H9 (cell line): ENCODE results near the gene GNAS-AS1. TPM values are rescaled to one million over a fixed set of nuclear protein-coding genes. Genes with fewer than 3 reads are reported as not detected.

ENCODE experiments used
- DNase-seq: peaks from one replicate; pipeline ENCODE4 v3.0.0-alpha.2; 2017
- H2AFZ ChIP-seq: one replicate; pipeline ENCODE4 v1.6.1; 2013; ENCODE audit warnings: mild to moderate bottlenecking, low read length, control low read depth, moderate library complexity
- H2AK5ac ChIP-seq: 2 replicates; pipeline ENCODE4 v1.6.1; 2013; ENCODE audit warnings: low read length, control low read depth, mixed read lengths; ENCODE audit not compliant: insufficient read length
- H2BK120ac ChIP-seq: one replicate; pipeline ENCODE4 v1.6.1; 2013; ENCODE audit warnings: low read depth, mild to moderate bottlenecking, low read length, control low read depth, inconsistent platforms; ENCODE audit not compliant: poor library complexity, severe bottlenecking
- H2BK12ac ChIP-seq: 2 replicates; pipeline ENCODE4 v1.6.1; 2013; ENCODE audit warnings: low read length, control low read depth, mixed read lengths, low read depth; ENCODE audit not compliant: insufficient read length
- H2BK15ac ChIP-seq: 2 replicates; pipeline ENCODE4 v1.6.1; 2013; ENCODE audit warnings: low read depth, low read length, control low read depth
- H2BK20ac ChIP-seq: one replicate; pipeline ENCODE4 v1.6.1; 2013; ENCODE audit warnings: low read depth, mild to moderate bottlenecking, low read length, control low read depth, inconsistent platforms; ENCODE audit not compliant: poor library complexity, severe bottlenecking
- H2BK5ac ChIP-seq: 2 replicates; pipeline ENCODE4 v1.6.1; 2013; ENCODE audit warnings: low read length, control low read depth, mixed read lengths; ENCODE audit not compliant: insufficient read length
- H3K14ac ChIP-seq: 2 replicates; pipeline ENCODE4 v1.6.1; 2013; ENCODE audit warnings: low read length, control low read depth; ENCODE audit not compliant: insufficient read depth
- H3K18ac ChIP-seq: 2 replicates; pipeline ENCODE4 v1.6.1; 2013; ENCODE audit warnings: low read depth, mild to moderate bottlenecking, mixed read lengths, low read length, control low read depth; ENCODE audit not compliant: insufficient read length
- H3K23ac ChIP-seq: 2 replicates; pipeline ENCODE4 v1.6.1; 2013; ENCODE audit warnings: low read length, control low read depth, mixed read lengths, low read depth; ENCODE audit not compliant: insufficient read length
- H3K23me2 ChIP-seq: 2 replicates; pipeline ENCODE4 v1.6.1; 2013; ENCODE audit warnings: low read depth, mild to moderate bottlenecking, mixed read lengths, low read length, control low read depth; ENCODE audit not compliant: insufficient read length, poor library complexity, severe bottlenecking
- H3K27ac ChIP-seq: 2 replicates; pipeline ENCODE4 v1.5.1; 2013; ENCODE audit warnings: low read length, control low read depth, mixed read lengths, low read depth; ENCODE audit not compliant: insufficient read length
- H3K27me3 ChIP-seq: 2 replicates; pipeline ENCODE4 v1.6.1; 2013; ENCODE audit warnings: low read length, control low read depth, inconsistent platforms; ENCODE audit not compliant: insufficient read depth
- H3K4ac ChIP-seq: 2 replicates; pipeline ENCODE4 v1.6.1; 2013; ENCODE audit warnings: low read depth, mild to moderate bottlenecking, control low read depth, inconsistent platforms, low read length, moderate library complexity
- H3K4me1 ChIP-seq: 2 replicates; pipeline ENCODE4 v1.6.1; 2013; ENCODE audit warnings: low read length, control low read depth, inconsistent platforms; ENCODE audit not compliant: insufficient read depth
- H3K4me2 ChIP-seq: 2 replicates; pipeline ENCODE4 v1.6.1; 2013; ENCODE audit warnings: low read length, control low read depth, mixed read lengths; ENCODE audit not compliant: insufficient read length, insufficient read depth
- H3K56ac ChIP-seq: 2 replicates; pipeline ENCODE4 v1.6.1; 2013; ENCODE audit warnings: low read depth, mild to moderate bottlenecking, mixed read lengths, low read length, control low read depth; ENCODE audit not compliant: insufficient read length
- H3K79me1 ChIP-seq: 2 replicates; pipeline ENCODE4 v1.6.1; 2013; ENCODE audit warnings: low read depth, mild to moderate bottlenecking, moderate library complexity, low read length, control low read depth, inconsistent platforms; ENCODE audit not compliant: insufficient read depth, poor library complexity, severe bottlenecking
- H3K79me2 ChIP-seq: 2 replicates; pipeline ENCODE4 v1.6.1; 2013; ENCODE audit warnings: low read length, control low read depth, inconsistent platforms; ENCODE audit not compliant: insufficient read depth
- H3K9ac ChIP-seq: 2 replicates; pipeline ENCODE4 v1.6.1; 2013; ENCODE audit warnings: low read length, control low read depth, mixed read lengths; ENCODE audit not compliant: insufficient read length; ENCODE audit errors: extremely low read depth
- H3K9me3 ChIP-seq: one replicate; pipeline ENCODE4 v1.6.1; 2013; ENCODE audit warnings: low read depth, low read length, inconsistent platforms; ENCODE audit not compliant: control insufficient read depth
- H3T11ph ChIP-seq: one replicate; pipeline ENCODE4 v1.6.1; 2013; ENCODE audit warnings: mild to moderate bottlenecking, low read length, control low read depth, inconsistent platforms
- H4K20me1 ChIP-seq: one replicate; pipeline ENCODE4 v1.6.1; 2013; ENCODE audit not compliant: control insufficient read depth, insufficient read length, insufficient read depth
- H4K5ac ChIP-seq: 2 replicates; pipeline ENCODE4 v1.6.1; 2013; ENCODE audit warnings: low read depth, mild to moderate bottlenecking, mixed read lengths, low read length, control low read depth; ENCODE audit not compliant: insufficient read length
- H4K8ac ChIP-seq: replicated peaks from 2 replicates; pipeline ENCODE4 v1.6.1; 2013; ENCODE audit warnings: low read length, control low read depth, mixed read lengths, low read depth; ENCODE audit not compliant: insufficient read length
- H4K91ac ChIP-seq: 2 replicates; pipeline ENCODE4 v1.6.1; 2013; ENCODE audit warnings: low read depth, mild to moderate bottlenecking, moderate library complexity, mixed read lengths, low read length, control low read depth; ENCODE audit not compliant: insufficient read length
- H3K27ac Mint-ChIP-seq, 3 experiments: 2 replicates in 2 of 3; 3 replicates in 1 of 3; pipeline ENCODE4 v1.8.0; 2020 to 2021; ENCODE audit warnings: mixed read lengths in 3 of 3, mild to moderate bottlenecking in 1 of 3, moderate library complexity in 1 of 3
- H3K27me3 Mint-ChIP-seq: 2 replicates; pipeline ENCODE4 v1.8.0; 2021; ENCODE audit warnings: low read depth, mild to moderate bottlenecking, moderate library complexity, mixed read lengths
- H3K36me3 Mint-ChIP-seq, 3 experiments: 2 replicates in 2 of 3; 3 replicates in 1 of 3; pipeline ENCODE4 v1.8.0; 2020 to 2021; ENCODE audit warnings: low read depth in 3 of 3, mixed read lengths in 3 of 3; ENCODE audit not compliant: insufficient read depth in 1 of 3
- H3K4me1 Mint-ChIP-seq, 2 experiments: 2 replicates each; pipeline ENCODE4 v1.8.0; 2020; ENCODE audit warnings: mixed read lengths in 2 of 2
- H3K4me3 Mint-ChIP-seq, 2 experiments: 2 replicates in 1 of 2; 3 replicates in 1 of 2; pipeline ENCODE4 v1.8.0; 2020 to 2021; ENCODE audit warnings: mild to moderate bottlenecking in 2 of 2, mixed read lengths in 2 of 2, moderate library complexity in 1 of 2
- H3K9me3 Mint-ChIP-seq, 2 experiments: 2 replicates in 1 of 2; 3 replicates in 1 of 2; pipeline ENCODE4 v1.8.0; 2020; ENCODE audit warnings: mild to moderate bottlenecking in 2 of 2, mixed read lengths in 2 of 2, moderate library complexity in 1 of 2
- CTCF ChIP-seq: fragments of 200-600 bp; sonication (generic); conservative IDR thresholded peaks from 3 replicates; pipeline ENCODE4 v1.8.0; 2021; ENCODE audit warnings: antibody characterized with exemption, mild to moderate bottlenecking
- WGBS: extraction: QIAGEN DNeasy Blood & Tissue Kit; methylation state at CpG from one replicate; pipeline ENCODE4 v1.1.7; 2013; ENCODE audit warnings: missing lambda C conversion rate, low lambda C conversion rate, mixed read lengths; ENCODE audit not compliant: insufficient read length; ENCODE audit errors: extremely low coverage; 5-methylcytosine and 5-hydroxymethylcytosine counted together
- total RNA-seq: library from RNA; stranded (reverse); gene quantifications from 2 replicates; pipeline ENCODE4 v1.2.1, GENCODE V29; 2021

GNAS-AS1 gene
- total RNA-seq, 1 experiment from 2014 or later: 11.3 TPM

GRCh38 chr20:58896820-58897219 is 46.1 kb upstream of the GNAS-AS1 start:
- Histone ChIP-seq H3K4ac (no peak overlapping the region), H3K23me2 (no peaks in the 10 kb centered on the region), H3K4me2 (no peak overlapping the region), H3K23ac (no peak overlapping the region), H2BK120ac (no peak overlapping the region), H2BK5ac (no peak overlapping the region), H3K27ac (no peak overlapping the region), H2BK12ac (no peak overlapping the region), H3K18ac (no peak overlapping the region), H2BK20ac (no peak overlapping the region), H2AK5ac (no peak overlapping the region), H3K56ac (no peak overlapping the region), H4K91ac (no peak overlapping the region), H2BK15ac (no peak overlapping the region), H3K79me2 (peaks cover 37% of the 10 kb centered on the region; the same call in 1 of the 2 replicates), H2AFZ (no peak overlapping the region), H3K79me1 (no peaks in the 10 kb centered on the region), H3K4me1 (peaks cover 18% of the 10 kb centered on the region), H3K9ac (no peak overlapping the region), H4K20me1 (peaks cover 2% of the 10 kb centered on the region), H4K5ac (no peak overlapping the region), H3T11ph (no peak overlapping the region), H4K8ac (no peak overlapping the region), H3K9me3 (no peaks in the 10 kb centered on the region), H3K14ac (no peak overlapping the region), H3K27me3 (no peaks in the 10 kb centered on the region)
- WGBS: no CpG with 5 or more reads among the region's 3 CpGs
- Mint-ChIP-seq H3K4me1 (peaks cover 82 to 91% of the 10 kb centered on the region in 2 experiments), H3K36me3 (peaks cover 8 to 54% (median 27%) of the 10 kb centered on the region in 3 experiments; a peak in 6 of 7 replicates), H3K27me3 (no peaks in the 10 kb centered on the region), H3K27ac (peak overlapping the region in 1 of 3 experiments; percentile 81; a peak in 2 of 7 replicates), H3K4me3 (no peak overlapping the region; a peak in 1 of 5 replicates), H3K9me3 (no peaks in the 10 kb centered on the region; a peak in 1 of 5 replicates)
- TF ChIP-seq CTCF: no peak
- no peak for DNase-seq
